Rectal smooth muscle tissue (tissue), 1 donor: ENCODE data around the gene TMEM95.
A peak's percentile ranks its signal among the peaks of the same experiment; 100 is the strongest.
"Not testable (repeated sequence)": the region's sequence is repeated elsewhere in the genome, so short reads cannot be mapped to it uniquely, and the experiment has no call there.

ENCODE experiments used
- H3K27ac ChIP-seq: one replicate; pipeline ENCODE4 v1.7.0; 2013; ENCODE audit warnings: low read depth, low read length, inconsistent platforms
- H3K27me3 ChIP-seq: one replicate; pipeline ENCODE4 v1.7.0; 2013; ENCODE audit warnings: low read length; ENCODE audit not compliant: control insufficient read depth, insufficient read depth
- H3K36me3 ChIP-seq: one replicate; pipeline ENCODE4 v1.7.0; 2013; ENCODE audit warnings: low read length; ENCODE audit not compliant: control insufficient read depth, insufficient read depth
- H3K4me1 ChIP-seq: one replicate; pipeline ENCODE4 v1.7.0; 2013; ENCODE audit warnings: low read length; ENCODE audit not compliant: control insufficient read depth, insufficient read depth
- H3K4me3 ChIP-seq: one replicate; pipeline ENCODE4 v1.7.0; 2013; ENCODE audit warnings: low read length
- H3K9ac ChIP-seq: one replicate; pipeline ENCODE4 v1.7.0; 2013; ENCODE audit warnings: low read length

Gene TMEM95

DNA sequence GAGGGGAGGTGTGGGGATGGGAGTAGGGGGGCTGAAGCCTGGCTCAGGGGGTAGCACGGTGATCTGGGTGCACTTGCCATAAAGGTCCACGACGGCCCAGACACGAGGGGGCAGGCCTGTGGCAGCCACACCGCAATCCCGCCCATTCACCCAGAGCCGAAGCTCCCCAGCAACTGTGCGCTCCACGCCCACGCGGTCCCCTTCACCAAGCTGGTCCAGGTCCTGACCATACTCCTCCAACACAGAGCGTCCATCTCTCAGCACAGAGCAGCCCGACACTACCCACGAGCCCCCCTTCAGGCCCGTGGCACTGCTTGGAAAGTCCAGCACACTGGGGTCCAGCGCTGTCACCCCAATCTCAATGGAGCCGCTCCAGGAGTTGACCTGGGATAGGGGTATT is 27.5 kb upstream of the TMEM95 start:
- no peak overlapping the region for H3K9ac ChIP-seq
- H3K27me3 ChIP-seq, result no peaks in the 10 kb centered on the region
- H3K4me1 ChIP-seq, result peaks cover 4% of the 10 kb centered on the region
- no peak overlapping the region for H3K27ac ChIP-seq
- no peak overlapping the region for H3K4me3 ChIP-seq
- H3K36me3 ChIP-seq, result peaks cover 23% of the 10 kb centered on the region

DNA sequence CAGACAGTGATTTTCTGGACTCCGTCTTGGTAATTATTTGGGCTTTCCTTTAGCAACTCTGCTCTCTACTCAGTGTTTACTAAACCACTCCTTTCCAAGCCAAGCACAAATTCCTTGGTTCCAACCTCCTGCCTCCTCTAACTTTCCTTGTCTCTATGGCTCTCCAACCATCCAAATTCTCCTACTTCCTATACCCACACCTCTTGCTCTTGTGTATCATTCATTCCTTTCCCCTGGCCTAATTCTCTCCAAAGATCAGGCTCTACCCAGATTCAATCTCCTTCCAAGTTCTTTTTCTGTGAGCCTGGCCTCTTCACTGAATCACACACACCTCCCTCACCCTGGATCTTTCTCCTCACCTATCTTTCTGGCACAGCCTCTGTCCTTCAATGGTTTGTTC is 26.9 kb upstream of the TMEM95 start:
- Histone ChIP-seq H3K4me3 (no peak overlapping the region), H3K36me3 (peaks cover 18% of the 10 kb centered on the region), H3K9ac (peak overlapping the region; percentile 30), H3K27me3 (no peaks in the 10 kb centered on the region), H3K27ac (no peak overlapping the region), H3K4me1 (peaks cover 4% of the 10 kb centered on the region)

DNA sequence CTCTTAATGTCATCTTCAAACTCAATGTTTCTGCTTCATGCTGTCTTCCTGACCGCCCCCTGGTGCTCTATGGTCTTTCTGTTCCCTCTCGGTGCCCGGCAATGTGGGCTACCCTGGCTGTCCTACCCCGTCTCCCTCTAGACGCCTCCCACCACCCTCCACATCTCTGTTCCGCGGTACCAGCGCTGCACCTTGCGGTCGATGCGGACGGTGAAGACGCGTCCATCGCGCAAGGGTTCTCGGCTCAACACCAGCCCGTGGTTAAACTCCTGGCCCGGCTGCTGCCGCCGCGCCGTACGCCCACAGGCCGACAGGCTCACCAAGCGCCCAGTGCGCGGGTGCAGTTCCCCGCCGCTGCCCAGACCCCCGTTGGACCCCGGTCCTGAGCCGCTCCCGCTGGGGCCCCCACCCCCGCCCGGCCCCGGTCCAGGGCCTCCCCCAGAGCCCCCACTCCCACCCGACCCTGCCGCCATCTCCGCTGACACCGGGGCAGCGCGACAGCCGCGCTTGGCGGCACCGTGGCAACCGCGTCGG is 26.0 kb upstream of the TMEM95 start, which contains the start of gene NEURL4:
Gene NEURL4, minus strand, starts transcription at position 496 of the 534 bp plus-strand sequence. Its CDS starts 23 bp downstream, at position 473.
- Histone ChIP-seq H3K27me3 (no peaks in the 10 kb centered on the region), H3K4me3 (peak within 1 kb of the TSS; percentile 93), H3K9ac (peak within 1 kb of the TSS; percentile 80), H3K36me3 (peaks cover 10% of the 10 kb centered on the region), H3K4me1 (peaks cover 4% of the 10 kb centered on the region), H3K27ac (peak within 1 kb of the TSS; percentile 96)

DNA sequence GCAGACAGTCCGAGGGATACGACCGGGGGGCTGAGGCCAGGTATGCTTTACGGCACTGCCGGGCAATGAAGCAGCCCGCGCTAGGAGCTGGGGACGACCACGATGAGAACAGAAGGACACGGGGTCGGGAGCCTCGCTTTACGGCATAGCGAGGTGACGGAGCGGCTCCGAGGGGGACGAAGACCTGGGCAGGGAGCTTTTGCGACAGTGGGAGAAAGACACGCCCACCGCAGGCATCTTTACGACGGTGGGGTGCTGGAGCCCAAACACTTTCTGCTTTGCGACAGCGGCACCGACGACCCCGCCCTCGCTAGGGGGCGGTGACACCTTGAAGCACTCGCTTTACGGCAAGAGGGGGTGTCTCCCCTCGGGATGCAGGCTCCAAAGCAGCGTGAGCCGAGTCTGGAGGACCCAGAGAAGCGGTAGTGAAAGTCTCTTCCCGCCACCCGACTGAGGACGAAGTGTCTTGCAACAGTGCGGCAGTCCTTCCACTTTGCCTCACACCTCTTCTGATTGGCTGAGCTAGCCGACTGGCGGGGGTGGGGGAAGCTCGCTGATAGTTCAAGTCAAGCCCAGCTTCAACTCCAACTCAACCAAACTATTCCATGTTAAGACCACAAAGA is 25.5 kb upstream of the TMEM95 start:
- peaks cover 4% of the 10 kb centered on the region for H3K4me1 ChIP-seq
- H3K27me3 ChIP-seq, result no peaks in the 10 kb centered on the region
- peak overlapping the region; percentile 61 for H3K9ac ChIP-seq
- peak overlapping the region; percentile 93 for H3K4me3 ChIP-seq
- peaks cover 4% of the 10 kb centered on the region for H3K36me3 ChIP-seq
- peak overlapping the region; percentile 96 for H3K27ac ChIP-seq

- H3K36me3 ChIP-seq, result no peaks in the 10 kb centered on the region
- H3K27ac ChIP-seq, result peak overlapping the region; percentile 96
- H3K27me3 ChIP-seq, result no peaks in the 10 kb centered on the region
- H3K9ac ChIP-seq, result peak overlapping the region; percentile 46
- peaks cover 4% of the 10 kb centered on the region for H3K4me1 ChIP-seq
- peak overlapping the region; percentile 93 for H3K4me3 ChIP-seq
Observed at GRCh38 chr17:7329997-7330637, 24.8 kb upstream of the TMEM95 start.

DNA sequence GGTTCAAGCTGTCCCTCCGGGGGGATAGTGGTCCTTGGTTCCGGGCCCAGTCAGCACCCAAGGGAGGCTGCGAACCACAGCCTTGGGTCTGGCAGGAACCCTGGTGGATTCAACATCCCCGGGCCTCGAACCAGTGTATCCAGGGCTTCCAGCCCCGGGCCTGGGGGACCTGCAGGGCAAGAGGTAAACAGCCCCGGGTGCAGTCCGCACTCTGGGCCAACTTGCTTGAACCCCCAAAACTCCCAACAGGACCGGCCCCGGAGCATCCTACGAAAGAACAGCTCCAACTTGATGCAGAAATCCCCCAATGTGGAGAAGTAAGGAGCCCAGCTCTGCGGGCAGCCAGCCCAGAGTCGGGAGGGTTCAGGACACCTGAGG is 24.3 kb upstream of the TMEM95 start:
- H3K36me3 ChIP-seq, result no peaks in the 10 kb centered on the region
- peak overlapping the region; percentile 93 for H3K4me3 ChIP-seq
- H3K27me3 ChIP-seq, result no peaks in the 10 kb centered on the region
- H3K9ac ChIP-seq, result peak overlapping the region; percentile 37
- peaks cover 4% of the 10 kb centered on the region for H3K4me1 ChIP-seq
- H3K27ac ChIP-seq, result peak overlapping the region; percentile 96

GRCh38 chr17:7332111-7332510 is 22.8 kb upstream of the TMEM95 start:
- H3K36me3 ChIP-seq, result no peaks in the 10 kb centered on the region
- H3K4me3 ChIP-seq, result no peak overlapping the region
- no peaks in the 10 kb centered on the region for H3K27me3 ChIP-seq
- H3K9ac ChIP-seq, result no peak overlapping the region
- peaks cover 4% of the 10 kb centered on the region for H3K4me1 ChIP-seq
- no peak overlapping the region for H3K27ac ChIP-seq

GRCh38 chr17:7332600-7333069 is 22.3 kb upstream of the TMEM95 start:
- H3K27ac ChIP-seq, H3K36me3 ChIP-seq, H3K4me3 ChIP-seq, H3K9ac ChIP-seq, H3K4me1 ChIP-seq, H3K27me3 ChIP-seq: not testable (repeated sequence)

DNA sequence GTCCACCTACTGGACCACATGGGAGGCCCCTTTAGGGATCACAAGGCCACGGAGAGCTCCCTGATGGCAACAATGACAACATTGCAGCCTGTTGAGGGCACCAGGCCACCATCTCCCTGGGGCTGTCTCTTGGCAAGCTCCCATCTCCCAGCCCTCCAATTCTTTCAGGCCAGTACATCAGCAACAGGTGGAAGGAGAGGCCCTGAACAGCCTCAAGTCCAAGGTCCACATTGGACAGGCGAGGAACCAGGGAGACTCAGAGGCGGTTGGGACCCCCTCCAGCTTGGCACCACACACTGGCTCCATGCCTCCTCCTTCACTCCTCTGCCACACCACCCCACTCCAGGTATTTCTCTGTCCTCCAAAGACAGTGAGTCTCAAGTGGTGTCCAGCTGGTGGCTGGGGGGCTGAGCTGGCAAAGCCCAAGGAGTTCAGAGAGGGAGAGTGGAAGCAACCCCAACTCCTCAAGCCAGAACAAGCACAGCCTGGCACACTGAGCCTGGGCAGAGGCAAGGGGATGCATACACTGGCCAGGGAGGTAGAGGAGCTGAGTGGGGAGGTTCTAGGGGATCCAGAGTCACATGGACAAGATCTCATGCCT is 19.9 kb upstream of the TMEM95 start:
- Histone ChIP-seq H3K9ac (no peak overlapping the region), H3K27ac (no peak overlapping the region), H3K36me3 (no peaks in the 10 kb centered on the region), H3K4me3 (no peak overlapping the region), H3K4me1 (no peaks in the 10 kb centered on the region), H3K27me3 (no peaks in the 10 kb centered on the region)

GRCh38 chr17:7335765-7336164 is 19.2 kb upstream of the TMEM95 start:
- H3K9ac ChIP-seq, H3K4me1 ChIP-seq, H3K4me3 ChIP-seq, H3K27ac ChIP-seq, H3K36me3 ChIP-seq, H3K27me3 ChIP-seq: not testable (repeated sequence)

- H3K36me3 ChIP-seq, result no peaks in the 10 kb centered on the region
- H3K9ac ChIP-seq, result no peak within 1 kb of the TSS
- no peaks in the 10 kb centered on the region for H3K4me1 ChIP-seq
- H3K27ac ChIP-seq, result no peak within 1 kb of the TSS
- no peaks in the 10 kb centered on the region for H3K27me3 ChIP-seq
- peak within 1 kb of the TSS; percentile 40 for H3K4me3 ChIP-seq
Observed at GRCh38 chr17:7336240-7337175, 18.4 kb upstream of the TMEM95 start, which contains the start of gene ACAP1. ACAP1 (plus strand) TSS chr17:7336529; CDS start chr17:7336735, 206 bp downstream.

GRCh38 chr17:7337600-7337999 is 17.4 kb upstream of the TMEM95 start:
- H3K27me3 ChIP-seq, H3K4me1 ChIP-seq, H3K9ac ChIP-seq, H3K27ac ChIP-seq, H3K36me3 ChIP-seq: not testable (repeated sequence)
- peak overlapping the region; percentile 39 for H3K4me3 ChIP-seq
